CD4-positive, alpha-beta T cell treated with Interleukin-17A for 4 hours (primary cell): Measurements from ENCODE around the gene ALDH1A3.

Experiments
- DNase-seq: peaks from one replicate; pipeline ENCODE4 v3.0.0-alpha.2; 2020; ENCODE audit warnings: mixed read lengths

Gene ALDH1A3

GRCh38 chr15:100926971-100927756, 47.5 kb downstream of the ALDH1A3 start:
- no peak for DNase-seq

- no peak for DNase-seq
Observed at GRCh38 chr15:100928632-100929280, 49.1 kb downstream of the ALDH1A3 start.

DNA sequence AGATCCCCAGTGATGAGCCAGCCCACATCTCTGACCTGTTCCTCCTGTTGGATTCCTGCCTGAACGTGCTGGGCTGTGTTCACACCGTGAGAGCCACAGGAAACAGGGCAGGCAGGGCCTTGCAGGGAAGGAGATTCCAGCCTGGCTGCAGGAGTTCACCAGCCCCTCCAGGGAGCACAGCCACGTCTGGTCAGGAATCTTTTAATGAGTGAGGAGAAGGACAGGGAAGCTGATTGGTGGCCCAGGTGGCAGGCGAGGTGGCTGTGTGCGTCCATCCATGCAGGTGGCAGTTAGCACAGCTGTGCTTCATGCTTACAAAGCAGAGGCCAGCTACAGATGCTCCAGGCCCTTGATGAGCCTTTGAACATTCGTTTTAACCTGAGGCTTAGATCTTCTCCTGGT, 50.0 kb downstream of the ALDH1A3 start:
- DNase-seq = no peak

- DNase-seq = no peak
Observed at GRCh38 chr15:100930306-100930848, 50.7 kb downstream of the ALDH1A3 start.

GRCh38 chr15:100931143-100931890, 51.7 kb downstream of the ALDH1A3 start:
- no peak for DNase-seq

- DNase-seq = no peak
Observed at GRCh38 chr15:100932676-100933348, 53.2 kb downstream of the ALDH1A3 start.

DNA sequence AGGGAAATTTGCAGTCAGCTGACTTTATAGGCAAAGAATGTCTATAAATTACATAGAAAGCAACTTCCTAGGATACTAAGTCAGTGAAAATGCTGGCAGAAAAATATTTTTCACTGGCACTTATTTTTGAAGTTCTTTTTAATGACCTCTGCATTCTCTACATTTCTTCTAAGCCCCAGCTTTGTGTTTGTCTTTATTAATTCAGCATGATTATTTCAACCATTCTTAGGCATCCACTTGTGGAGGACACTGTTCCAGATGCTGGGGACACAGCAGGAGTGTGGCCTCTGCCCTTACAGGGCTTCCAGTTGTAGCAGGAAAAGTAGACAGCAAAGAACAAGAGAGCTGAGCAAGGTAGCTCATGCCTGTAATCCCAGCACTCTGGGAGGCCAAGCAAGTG, 54.5 kb downstream of the ALDH1A3 start:
- no peak for DNase-seq

GRCh38 chr15:100934726-100935125, 55.1 kb downstream of the ALDH1A3 start:
- DNase-seq = no peak

- DNase-seq = no peak
Observed at GRCh38 chr15:100937171-100937570, 57.5 kb downstream of the ALDH1A3 start.

- DNase-seq = no peak
Observed at GRCh38 chr15:100939791-100940190, 60.2 kb downstream of the ALDH1A3 start.

GRCh38 chr15:100940767-100941379, 61.2 kb downstream of the ALDH1A3 start:
- no peak for DNase-seq

GRCh38 chr15:100941536-100941935, 61.9 kb downstream of the ALDH1A3 start:
- no peak for DNase-seq

DNA sequence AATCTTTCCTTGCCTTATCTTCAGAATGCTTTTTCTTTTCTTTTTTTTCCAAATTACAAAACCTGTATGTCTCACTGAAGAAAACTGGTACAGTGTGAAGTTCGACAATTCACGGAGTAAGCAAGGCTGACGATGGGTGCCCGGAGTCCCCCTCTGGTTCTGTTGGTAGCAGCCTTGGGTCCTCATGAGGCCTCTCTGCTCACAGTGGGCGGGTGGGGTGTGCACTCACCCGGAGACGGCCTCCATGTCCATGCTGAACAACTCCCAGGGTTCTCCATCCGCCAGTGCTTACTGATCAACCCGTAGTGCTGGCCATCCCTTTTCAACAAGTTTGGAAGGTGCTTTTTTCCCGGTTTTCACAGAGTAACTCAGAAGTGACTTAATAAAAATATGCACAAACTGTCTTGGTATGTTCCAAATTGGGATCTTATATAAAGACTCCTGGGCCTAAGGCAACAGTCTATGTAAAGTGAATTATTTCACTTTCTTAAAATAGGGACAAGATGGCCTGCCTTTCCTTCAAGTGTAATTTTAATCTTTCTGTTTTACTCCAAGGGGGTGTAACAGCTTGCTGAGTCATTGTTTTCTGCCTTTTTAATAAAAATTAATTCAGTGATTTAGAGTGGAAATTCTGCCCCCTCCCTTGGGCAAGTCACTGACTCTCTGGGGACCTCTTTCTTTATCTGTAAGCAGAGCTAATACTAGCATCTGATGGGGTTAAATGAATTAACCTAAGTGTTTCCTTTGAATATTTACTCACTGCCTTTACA, 63.2 kb downstream of the ALDH1A3 start:
- no peak for DNase-seq

DNA sequence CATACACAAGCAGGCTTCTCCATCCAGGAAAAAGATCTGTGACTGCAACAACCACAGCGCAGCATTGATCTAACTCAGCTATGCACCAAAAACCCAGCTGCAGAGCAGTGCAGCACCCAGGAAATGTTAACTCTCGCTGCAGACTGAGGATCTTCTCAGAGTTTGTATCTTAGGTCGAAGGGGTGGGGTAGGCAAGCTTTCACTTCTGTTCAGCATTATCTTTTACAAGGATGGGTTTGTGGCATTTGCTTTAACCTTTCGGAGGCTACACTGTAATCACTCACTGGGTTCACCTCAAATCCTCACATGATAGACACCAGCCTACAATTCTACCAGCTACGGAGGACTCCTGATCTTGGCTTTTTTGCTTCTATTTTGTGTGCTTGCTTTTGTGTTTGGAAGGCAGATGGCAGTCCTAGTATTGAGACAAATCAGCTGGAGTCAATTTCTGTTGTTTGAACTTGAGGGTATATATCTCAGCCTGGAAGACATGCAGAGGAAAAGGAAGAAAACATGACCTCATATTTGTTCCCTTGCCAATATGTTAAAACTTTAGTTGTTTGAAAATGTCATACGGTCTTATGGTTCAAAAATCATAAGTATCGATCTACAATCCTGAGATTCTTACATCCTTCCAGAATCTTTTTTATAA, 64.7 kb downstream of the ALDH1A3 start:
- no peak for DNase-seq

GRCh38 chr15:100944986-100945385, 65.4 kb downstream of the ALDH1A3 start:
- DNase-seq = no peak

DNA sequence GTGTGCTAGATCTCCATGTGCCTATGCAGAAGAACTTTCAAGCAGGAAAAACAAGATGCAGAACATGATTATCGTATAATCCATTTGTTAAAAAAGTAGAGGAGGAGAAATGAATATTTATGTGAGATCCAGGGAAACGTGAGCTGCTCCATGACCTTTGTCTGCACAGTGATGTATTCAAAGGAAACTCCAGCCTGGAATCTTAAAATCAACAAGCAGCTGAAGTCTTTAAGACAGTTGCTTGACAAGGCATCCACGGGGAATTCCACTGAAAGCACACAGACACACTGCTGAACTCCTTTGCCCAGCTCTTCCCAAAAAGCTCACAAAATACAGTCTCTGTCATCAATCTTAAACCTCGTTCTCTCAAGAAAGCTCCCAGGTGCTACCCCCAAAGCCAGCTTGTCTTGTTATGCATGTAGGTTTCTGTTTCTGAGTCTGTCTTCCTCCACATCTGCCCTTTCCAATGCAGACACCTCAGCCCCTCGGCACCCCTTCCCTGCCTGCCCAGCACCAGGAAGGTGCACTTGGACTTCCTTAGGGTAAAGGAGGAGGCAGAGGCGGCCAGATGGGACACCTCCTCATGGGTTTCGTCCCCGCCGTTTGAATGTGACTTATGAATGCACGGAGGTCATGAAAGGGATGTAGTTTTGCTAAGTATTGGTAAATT, 68.3 kb downstream of the ALDH1A3 start:
- no peak for DNase-seq

DNA sequence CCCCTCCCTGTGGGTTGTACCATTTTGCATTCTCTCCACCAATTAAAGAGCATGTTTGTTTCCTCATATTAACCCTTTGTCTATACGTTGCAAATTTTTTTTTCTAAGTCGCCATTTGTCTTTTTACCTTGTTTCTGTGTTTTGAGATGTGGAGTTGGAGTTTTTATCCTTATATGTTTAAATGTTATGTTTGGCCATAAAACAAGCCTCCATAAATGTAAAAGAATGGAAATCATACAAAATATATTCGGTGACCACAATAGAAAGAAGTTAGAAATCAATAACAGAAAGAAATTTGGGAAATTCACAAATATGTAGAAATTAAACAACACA, 68.8 kb downstream of the ALDH1A3 start:
- no peak for DNase-seq

DNA sequence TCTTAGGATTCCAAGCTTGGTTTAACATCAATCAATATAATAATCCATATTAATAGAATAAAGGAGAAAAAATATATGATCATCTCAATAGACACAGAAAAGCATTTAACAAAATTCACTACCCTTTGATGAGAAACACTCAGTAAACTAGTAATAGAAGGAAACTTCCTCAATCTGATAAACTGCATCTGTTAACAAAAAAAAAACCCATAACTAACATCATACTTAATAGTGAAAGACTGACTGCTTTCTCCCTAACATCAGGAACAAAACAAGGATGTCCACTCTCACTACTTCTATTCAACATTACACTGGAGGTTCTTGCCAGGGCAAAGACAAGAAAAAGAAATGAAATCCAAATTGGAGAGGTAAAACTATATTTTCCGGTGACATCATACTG, 70.1 kb downstream of the ALDH1A3 start:
- DNase-seq = no peak

DNA sequence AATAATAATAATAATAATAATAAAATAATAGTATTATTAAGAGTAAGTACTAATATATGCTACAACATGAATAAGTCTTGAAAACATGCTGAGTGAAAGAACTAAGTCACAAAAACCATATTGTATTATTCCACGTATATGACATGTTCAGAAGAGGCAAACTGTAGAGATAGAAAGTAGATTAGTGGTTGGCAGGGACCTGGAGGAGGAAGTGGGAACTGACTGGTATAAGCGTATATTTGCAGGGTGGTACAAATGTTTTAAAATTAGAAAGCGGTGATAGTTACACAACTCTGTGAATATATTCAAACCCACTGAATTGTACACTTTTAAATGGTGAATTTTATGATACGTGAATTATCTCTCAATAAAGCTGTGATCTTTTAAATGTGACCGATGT, 72.3 kb downstream of the ALDH1A3 start:
- DNase-seq = no peak

GRCh38 chr15:100952566-100952965, 72.9 kb downstream of the ALDH1A3 start:
- no peak for DNase-seq
